Right hindlimb (tissue), 1 donor: Measurements from ENCODE around the gene SYNPO2L.

Source experiments
- DNase-seq: peaks from one replicate; pipeline ENCODE4 v3.0.0-alpha.2; 2018

Gene SYNPO2L

DNA sequence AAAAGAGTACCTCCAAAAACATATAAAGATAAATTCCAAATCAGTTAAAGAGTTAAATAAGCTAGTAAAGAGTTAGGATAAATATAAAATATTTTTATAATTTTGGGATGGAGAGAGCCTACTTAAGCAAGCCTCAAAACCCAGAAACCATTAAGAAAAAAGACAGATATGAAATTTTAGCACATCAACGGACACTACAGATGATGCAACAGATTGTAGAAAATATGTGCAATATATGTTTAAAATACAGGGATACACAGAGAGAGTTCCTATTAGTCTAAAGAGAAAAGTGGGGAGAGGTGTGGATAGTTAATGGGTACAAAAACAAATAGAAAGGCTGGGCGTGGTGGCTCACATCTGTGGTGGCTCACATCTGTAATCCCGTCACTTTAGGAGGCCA, 41.1 kb downstream of the SYNPO2L start:
- DNase-seq = no peak

DNA sequence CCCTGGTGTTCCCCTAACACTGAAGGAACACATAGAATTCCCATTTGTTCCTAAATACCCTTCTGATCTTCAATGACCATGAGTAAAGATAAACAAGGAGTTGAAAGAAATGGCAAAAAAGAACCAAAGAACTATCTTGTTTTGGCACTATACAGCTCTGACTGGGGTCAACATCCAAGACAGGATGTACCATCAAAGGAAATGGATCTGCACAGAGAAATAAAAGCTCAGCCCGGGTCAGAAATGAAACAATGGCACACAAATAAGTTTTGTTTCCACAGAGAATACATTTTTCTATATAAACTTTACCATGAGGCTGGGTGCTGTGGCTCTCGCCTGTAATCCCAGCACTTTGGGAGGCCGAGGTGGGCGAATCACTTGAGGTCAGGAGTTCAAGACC, 46.7 kb downstream of the SYNPO2L start:
- DNase-seq = no peak

DNA sequence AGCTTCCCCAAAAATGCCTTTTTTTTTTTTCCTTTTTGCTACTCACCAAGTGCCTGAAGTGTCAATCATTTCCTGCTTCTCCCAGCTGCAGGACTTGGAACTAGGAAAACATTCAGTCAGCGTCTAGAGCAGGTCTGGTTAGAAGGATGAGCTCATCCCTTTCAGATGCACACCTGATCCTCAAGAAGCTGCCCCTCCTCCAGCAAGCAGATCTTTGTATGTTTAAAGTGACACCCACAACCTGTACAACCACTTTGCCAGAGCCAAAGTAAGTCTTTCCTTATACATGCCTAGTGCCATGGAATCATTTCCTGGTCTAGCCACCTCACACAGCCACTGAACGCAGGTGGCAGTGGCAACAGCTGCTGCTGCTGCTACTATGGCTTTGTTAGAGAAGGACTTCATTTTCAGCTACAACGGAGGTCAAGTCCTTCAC, 54.3 kb downstream of the SYNPO2L start:
- no peak for DNase-seq

DNA sequence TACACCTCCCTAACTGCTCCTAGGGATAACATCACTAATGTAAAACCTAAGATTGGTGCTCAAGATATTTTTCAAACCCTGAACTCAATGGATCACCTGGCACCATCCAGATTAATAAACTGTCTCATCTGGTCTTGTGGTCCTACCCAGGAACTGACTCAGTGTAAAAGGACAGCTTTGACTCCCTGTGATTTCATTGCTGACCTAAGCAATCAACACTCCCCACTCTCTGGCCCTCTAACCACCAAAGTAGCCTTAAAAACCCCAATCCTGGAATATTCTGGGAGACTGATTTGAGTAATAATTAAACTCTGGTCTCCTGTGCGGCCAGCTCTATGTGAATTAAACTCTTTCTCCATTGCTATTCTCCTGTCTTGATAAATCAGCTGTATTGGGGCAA, 58.5 kb downstream of the SYNPO2L start:
- no peak for DNase-seq
